Measurements from ENCODE around the gene TUBAL3.

DNA sequence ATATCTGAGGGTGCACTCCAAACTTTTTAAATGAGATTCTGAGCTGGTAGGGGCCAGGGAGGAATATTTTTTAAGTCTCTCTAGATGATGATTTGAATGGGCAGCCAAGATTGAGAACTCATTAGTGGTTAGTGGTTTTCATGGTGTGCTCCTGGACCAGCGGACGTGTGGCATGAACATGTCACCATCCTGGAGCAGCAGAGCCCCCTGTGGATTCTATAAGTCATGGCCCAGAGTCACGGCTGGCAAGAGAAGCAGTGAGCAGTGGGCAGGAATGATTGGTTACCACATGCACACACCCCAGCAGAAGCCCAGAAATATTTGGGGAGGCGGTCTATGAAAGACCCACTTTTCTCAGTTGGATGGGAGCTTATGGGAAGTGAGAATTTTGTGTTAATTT, 61.1 kb downstream of the TUBAL3 start:
- TF ChIP-seq POLR2A (IDR thresholded peaks at IDR 0.05; ENCODE audit: low read depth, low read length) (no peak), MYC (IDR thresholded peaks at IDR 0.05; ENCODE audit: low read depth, low read length) (no peak), GATA2 (IDR thresholded peaks at IDR 0.05; ENCODE audit: insufficient read depth, insufficient read length, low read depth, low read length) (no peak), POLR2AphosphoS5 (IDR thresholded peaks at IDR 0.05; ENCODE audit: insufficient read depth, low read depth, low read length) (no peak), EZH2 (IDR thresholded peaks at IDR 0.05; ENCODE audit: borderline replicate concordance, low read depth, low read length, severe bottlenecking) (no peak), JUN (IDR thresholded peaks at IDR 0.05; ENCODE audit: borderline replicate concordance, insufficient read depth, insufficient read length, low read depth) (no peak), FOS (IDR thresholded peaks at IDR 0.05; ENCODE audit: borderline replicate concordance, insufficient read depth, low read length) (no peak)
- TF ChIP-seq, protein P1, sequence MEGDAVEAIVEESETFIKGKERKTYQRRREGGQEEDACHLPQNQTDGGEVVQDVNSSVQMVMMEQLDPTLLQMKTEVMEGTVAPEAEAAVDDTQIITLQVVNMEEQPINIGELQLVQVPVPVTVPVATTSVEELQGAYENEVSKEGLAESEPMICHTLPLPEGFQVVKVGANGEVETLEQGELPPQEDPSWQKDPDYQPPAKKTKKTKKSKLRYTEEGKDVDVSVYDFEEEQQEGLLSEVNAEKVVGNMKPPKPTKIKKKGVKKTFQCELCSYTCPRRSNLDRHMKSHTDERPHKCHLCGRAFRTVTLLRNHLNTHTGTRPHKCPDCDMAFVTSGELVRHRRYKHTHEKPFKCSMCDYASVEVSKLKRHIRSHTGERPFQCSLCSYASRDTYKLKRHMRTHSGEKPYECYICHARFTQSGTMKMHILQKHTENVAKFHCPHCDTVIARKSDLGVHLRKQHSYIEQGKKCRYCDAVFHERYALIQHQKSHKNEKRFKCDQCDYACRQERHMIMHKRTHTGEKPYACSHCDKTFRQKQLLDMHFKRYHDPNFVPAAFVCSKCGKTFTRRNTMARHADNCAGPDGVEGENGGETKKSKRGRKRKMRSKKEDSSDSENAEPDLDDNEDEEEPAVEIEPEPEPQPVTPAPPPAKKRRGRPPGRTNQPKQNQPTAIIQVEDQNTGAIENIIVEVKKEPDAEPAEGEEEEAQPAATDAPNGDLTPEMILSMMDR (IDR thresholded peaks at IDR 0.05; ENCODE audit: extremely low read depth in 1 of 2, insufficient read depth in 1 of 2, low read depth in 1 of 2, low read length in 2 of 2) = no peak
- TF ChIP-seq, protein P2, sequence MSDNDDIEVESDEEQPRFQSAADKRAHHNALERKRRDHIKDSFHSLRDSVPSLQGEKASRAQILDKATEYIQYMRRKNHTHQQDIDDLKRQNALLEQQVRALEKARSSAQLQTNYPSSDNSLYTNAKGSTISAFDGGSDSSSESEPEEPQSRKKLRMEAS (IDR thresholded peaks at IDR 0.05; ENCODE audit: insufficient read depth, insufficient read length) = no peak

All from endothelial cell of umbilical vein (primary cell).